HL-60 (cell line): Measurements from ENCODE around the gene KMT2E.

Source experiments
- DNase-seq, 2 experiments: peaks; one replicate each; pipeline ENCODE4 v3.0.0-alpha.2; 2010 to 2020; ENCODE audit warnings: low read depth in 1 of 2, low spot score in 1 of 2
- H3K27ac ChIP-seq: fragments of 250-450 bp; sonication (Bioruptor Pico); replicated peaks from 2 replicates; pipeline ENCODE4 v1.5.1; 2020; ENCODE audit warnings: mild to moderate bottlenecking, moderate library complexity
- H3K27me3 ChIP-seq: fragments of 250-450 bp; sonication (Bioruptor Pico); 2 replicates; pipeline ENCODE4 v1.5.1; 2021; ENCODE audit warnings: mild to moderate bottlenecking, moderate library complexity; ENCODE audit not compliant: insufficient read depth, poor library complexity, severe bottlenecking
- H3K4me3 ChIP-seq: replicated peaks from 2 replicates; pipeline ENCODE4 v1.5.1; 2011; ENCODE audit warnings: mild to moderate bottlenecking, control low read depth, low read length; ENCODE audit not compliant: insufficient read depth
- CTCF ChIP-seq: IDR thresholded peaks from one replicate; pipeline ENCODE4 v1.5.1; 2011; ENCODE audit warnings: low read length, control low read depth, inconsistent platforms; ENCODE audit not compliant: insufficient read depth
- GABPA ChIP-seq: IDR thresholded peaks from 2 replicates; pipeline ENCODE4 v1.6.1; 2012; ENCODE audit warnings: low read depth
- POLR2AphosphoS5 ChIP-seq: IDR thresholded peaks from 2 replicates; pipeline ENCODE4 v1.6.1; 2012; ENCODE audit warnings: low read depth
- REST ChIP-seq: IDR thresholded peaks from 2 replicates; pipeline ENCODE4 v1.6.1; 2012; ENCODE audit warnings: low read depth; ENCODE audit not compliant: insufficient replicate concordance
- SPI1 ChIP-seq: IDR thresholded peaks from 2 replicates; pipeline ENCODE4 v1.6.1; 2012; ENCODE audit warnings: low read depth, mild to moderate bottlenecking, borderline replicate concordance

Gene KMT2E

GRCh38 chr7:104993217-104993862 is 20.7 kb upstream of the KMT2E start:
- no peak overlapping the region for H3K4me3 ChIP-seq
- no peak for DNase-seq

GRCh38 chr7:104998040-104998752 is 15.8 kb upstream of the KMT2E start:
- Histone ChIP-seq H3K4me3 (no peak overlapping the region), H3K27ac (no peak overlapping the region), H3K27me3 (no peaks in the 10 kb centered on the region)
- no peak for DNase-seq
- TF ChIP-seq REST (no peak), GABPA (no peak), POLR2AphosphoS5 (no peak), SPI1 (no peak), CTCF (no peak)

More at GRCh38 chr7:104993217-104993862, 20.7 kb upstream of the KMT2E start:
- no peak overlapping the region for H3K27ac ChIP-seq
- TF ChIP-seq CTCF (no peak), SPI1 (no peak), REST (no peak), GABPA (no peak)
- no peaks in the 10 kb centered on the region for H3K27me3 ChIP-seq

GRCh38 chr7:105000200-105000599 is 13.8 kb upstream of the KMT2E start:
- Histone ChIP-seq H3K27ac (no peak overlapping the region), H3K27me3 (no peaks in the 10 kb centered on the region), H3K4me3 (no peak overlapping the region)
- no peak for TF ChIP-seq POLR2AphosphoS5
- no peak for TF ChIP-seq CTCF
- no peak for TF ChIP-seq SPI1
- TF ChIP-seq GABPA: no peak
- TF ChIP-seq REST: no peak
- DNase-seq: no peak
